Spleen (tissue), 11 donors: ENCODE data around the gene MRPL23. TPM values are rescaled to one million over a fixed set of nuclear protein-coding genes. Genes with fewer than 3 reads are reported as not detected.

Experiments used
- DNase-seq: peaks from one replicate; pipeline ENCODE4 v3.0.0-alpha.2; 2020
- H3K27ac ChIP-seq, 8 donors: fragments of 200-600 bp; sonication (generic) in 7 of 8; 1 replicate in 4 of 8; 2 replicates in 4 of 8; pipeline versions ENCODE4 v1.5.0 to v1.8.0; 2016 to 2021; ENCODE audit warnings: inconsistent platforms in 4 of 8, mild to moderate bottlenecking in 4 of 8, moderate library complexity in 1 of 8
- H3K27me3 ChIP-seq, 7 donors: fragments of 200-600 bp; sonication (generic) in 6 of 7; replicated peaks in 1 of 7; 1 replicate in 4 of 7; 2 replicates in 3 of 7; pipeline versions ENCODE4 v1.5.0 to v1.8.0; 2016 to 2021; ENCODE audit warnings: inconsistent platforms in 3 of 7, mild to moderate bottlenecking in 1 of 7
- H3K36me3 ChIP-seq, 6 donors: fragments of 200-600 bp; sonication (generic) in 5 of 6; 1 replicate in 4 of 6; 2 replicates in 2 of 6; pipeline versions ENCODE4 v1.5.0 to v1.8.0; 2016 to 2021; ENCODE audit warnings: inconsistent platforms in 2 of 6
- H3K4me1 ChIP-seq, 6 donors: fragments of 200-600 bp; sonication (generic) in 5 of 6; 1 replicate in 3 of 6; 2 replicates in 3 of 6; pipeline versions ENCODE4 v1.5.0 to v1.8.0; 2016 to 2021; ENCODE audit warnings: inconsistent platforms in 3 of 6
- H3K4me3 ChIP-seq, 8 donors: fragments of 200-600 bp; sonication (generic) in 7 of 8; 1 replicate in 4 of 8; 2 replicates in 4 of 8; pipeline versions ENCODE4 v1.5.0 to v1.8.0; 2016 to 2021; ENCODE audit warnings: inconsistent platforms in 4 of 8, mild to moderate bottlenecking in 4 of 8, moderate library complexity in 2 of 8
- H3K9me3 ChIP-seq, 8 donors: fragments of 200-600 bp; sonication (generic) in 7 of 8; 1 replicate in 4 of 8; 2 replicates in 4 of 8; pipeline versions ENCODE4 v1.5.0 to v1.8.0; 2016 to 2021; ENCODE audit warnings: inconsistent platforms in 4 of 8
- CTCF ChIP-seq, 11 experiments: fragments of 200-600 bp in 7 of 11; fragments of 450-650 bp in 4 of 11; sonication (generic) in 4 of 11; IDR thresholded peaks in 8 of 11; conservative IDR thresholded peaks in 3 of 11; 1 replicate in 7 of 11; 2 replicates in 4 of 11; pipeline versions ENCODE4 v1.4.0 to v1.8.0; 2016 to 2021; ENCODE audit warnings: antibody characterized with exemption in 11 of 11, inconsistent platforms in 4 of 11, mild to moderate bottlenecking in 1 of 11
- POLR2A ChIP-seq, 3 donors: fragments of 450-650 bp; IDR thresholded peaks; one replicate each; pipeline ENCODE4 v1.5.1; 2017; ENCODE audit warnings: antibody characterized with exemption in 3 of 3, mild to moderate bottlenecking in 1 of 3
- POLR2AphosphoS5 ChIP-seq, 3 donors: sonication (generic); formaldehyde crosslinking; IDR thresholded peaks; one replicate each; pipeline ENCODE4 v1.5.1; 2017; ENCODE audit warnings: antibody characterized with exemption in 3 of 3
- WGBS, 5 donors: extraction: QIAGEN DNeasy Blood & Tissue Kit in 3 of 5; methylation state at CpG; one replicate each; pipeline versions ENCODE4 v1.1.5 to v1.1.7; 2013 to 2018; 5-methylcytosine and 5-hydroxymethylcytosine counted together
- intact Hi-C: fragments of 100-400 bp; cut with DNase I; formaldehyde crosslinking; loops from one replicate; pipeline ENCODE4 v1.15.0; 2023; ENCODE audit warnings: low total_unique reads
- polyA plus RNA-seq, 3 donors: library from polyadenylated mRNA; stranded (reverse); fragments of 200-250 nt; gene quantifications; one replicate each; pipeline ENCODE4 v1.2.1, GENCODE V29; 2013
- total RNA-seq, 7 donors: library from RNA; depleted of rRNA in 3 of 7; stranded (reverse); fragments of >200 nt in 3 of 7; fragmentation: NEBNext Ultra II Directional in 4 of 7; extraction: Animal tissue kit (Norgen Biotek cat#: 25700) in 4 of 7; gene quantifications; one replicate each; pipeline versions ENCODE4 v1.1.0 to v1.2.1, GENCODE V29; 2016 to 2021
- donor health status: healthy with polysubstance abuse.
- donor health status: DM: no; HTN: no; CAD: no; lungs with moderate emphysema.
- donor health status: DM: no; HTN: no; CAD: no.
- donor health status: Bipolar disorder and iron deficiency.
- donor health status: healthy.
- donor health status: DM: no; HTN: no; CAD: no.
- donor health status: DM: yes; HTN: yes; CAD: no.

The MRPL23 gene
- total and polyA plus RNA-seq, 10 donors: 32.5 to 160 (median 54.0) TPM

- DNase-seq: no peak
- H3K27me3 ChIP-seq: no peaks in the 10 kb centered on the region
- intact Hi-C loops: no loop called here
- H3K9me3 ChIP-seq: no peaks in the 10 kb centered on the region
- no peaks in the 10 kb centered on the region for H3K4me1 ChIP-seq
- TF ChIP-seq POLR2AphosphoS5 (IDR thresholded peaks at IDR 0.05) (no peak), POLR2A (IDR thresholded peaks at IDR 0.05) (no peak), CTCF (IDR thresholded peaks at IDR 0.05 in 8 of 11, conservative IDR thresholded peaks at IDR 0.05 in 3 of 11) (no peak)
- no peak overlapping the region for H3K4me3 ChIP-seq
- H3K27ac ChIP-seq: no peak overlapping the region
- no CpG with 5 or more reads among the region's 29 CpGs for WGBS, 5 donors
- no peaks in the 10 kb centered on the region for H3K36me3 ChIP-seq
Observed at GRCh38 chr11:1990872-1991578, 43.9 kb downstream of the MRPL23 start.

GRCh38 chr11:1992111-1992510 is 45.0 kb downstream of the MRPL23 start:
- 89 to 92% methylated on average over 14 of the region's 26 CpGs; no CpG with 5 or more reads in 3 of the 5 donors for WGBS, 5 donors
- H3K27ac ChIP-seq: no peak overlapping the region
- no peaks in the 10 kb centered on the region for H3K4me1 ChIP-seq
- H3K27me3 ChIP-seq: no peaks in the 10 kb centered on the region
- intact Hi-C loops: no loop called here
- no peak overlapping the region for H3K4me3 ChIP-seq
- peak; percentile 37 for DNase-seq
- no peaks in the 10 kb centered on the region for H3K36me3 ChIP-seq
- H3K9me3 ChIP-seq: no peaks in the 10 kb centered on the region
- TF ChIP-seq POLR2A (IDR thresholded peaks at IDR 0.05): no peak
- TF ChIP-seq POLR2AphosphoS5 (IDR thresholded peaks at IDR 0.05): no peak
- TF ChIP-seq CTCF (IDR thresholded peaks at IDR 0.05 in 8 of 11, conservative IDR thresholded peaks at IDR 0.05 in 3 of 11): no peak

DNA sequence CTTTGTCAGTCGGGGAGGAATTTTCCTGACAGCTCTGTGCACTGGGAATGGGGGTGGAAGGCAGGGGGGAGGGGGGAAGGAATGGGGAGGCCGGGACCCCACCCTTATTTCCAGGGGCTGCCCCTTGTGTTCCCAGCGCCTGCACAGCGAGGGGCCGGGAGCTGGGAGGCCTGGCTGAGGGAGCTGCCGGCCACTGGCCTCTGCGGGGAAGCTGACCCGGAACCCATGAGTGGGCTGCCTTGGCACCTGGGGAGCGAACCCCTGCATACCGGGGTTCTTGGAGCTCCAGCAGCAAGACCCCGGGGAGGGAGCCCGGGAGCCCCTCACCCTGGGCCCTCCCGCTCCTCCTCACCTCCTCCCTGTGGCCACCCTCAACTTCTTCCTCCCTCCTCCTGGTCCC is 47.0 kb downstream of the MRPL23 start:
- TF ChIP-seq POLR2A (IDR thresholded peaks at IDR 0.05) (no peak), CTCF (IDR thresholded peaks at IDR 0.05 in 8 of 11, conservative IDR thresholded peaks at IDR 0.05 in 3 of 11) (no peak), POLR2AphosphoS5 (IDR thresholded peaks at IDR 0.05) (no peak)
- Histone ChIP-seq H3K9me3 (no peaks in the 10 kb centered on the region), H3K36me3 (no peaks in the 10 kb centered on the region), H3K4me3 (no peak overlapping the region), H3K27ac (no peak overlapping the region), H3K4me1 (no peaks in the 10 kb centered on the region), H3K27me3 (no peaks in the 10 kb centered on the region)
- WGBS, 5 donors: 77 to 92% (median 91%) methylated on average over 4 to 12 of the region's 13 CpGs; no CpG with 5 or more reads in 2 of the 5 donors
- peak; percentile 8 for DNase-seq
- intact Hi-C loops: no loop called here

DNA sequence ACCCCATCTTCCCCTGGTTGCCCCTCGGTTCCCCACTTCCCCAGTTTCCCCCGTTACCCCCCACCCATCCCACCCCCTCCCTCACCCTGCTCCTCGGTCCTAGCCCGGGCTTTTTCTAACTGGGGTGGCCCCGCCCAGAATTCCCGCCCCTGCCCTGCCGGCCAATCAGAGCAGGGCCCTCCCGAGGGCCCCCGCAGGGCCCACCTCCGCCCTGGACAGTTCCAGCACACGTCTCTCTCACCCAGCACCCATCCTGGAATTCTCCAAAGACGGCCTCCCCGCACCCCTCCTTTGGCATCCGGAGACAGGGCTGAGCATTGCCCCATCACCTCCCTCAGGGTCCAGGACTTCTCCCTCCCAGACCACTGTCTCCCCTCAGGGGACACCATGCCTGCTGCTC is 50.6 kb downstream of the MRPL23 start, which contains the start of gene H19:
Gene H19, minus strand, starts transcription at position 88 of the 400 bp plus-strand sequence.
- Histone ChIP-seq H3K27me3 (no peaks in the 10 kb centered on the region), H3K4me1 (no peaks in the 10 kb centered on the region), H3K4me3 (no peak within 1 kb of the TSS), H3K9me3 (no peaks in the 10 kb centered on the region), H3K27ac (no peak within 1 kb of the TSS), H3K36me3 (no peaks in the 10 kb centered on the region)
- TF ChIP-seq CTCF (IDR thresholded peaks at IDR 0.05 in 8 of 11, conservative IDR thresholded peaks at IDR 0.05 in 3 of 11) (no peak), POLR2A (IDR thresholded peaks at IDR 0.05) (no peak), POLR2AphosphoS5 (IDR thresholded peaks at IDR 0.05) (no peak)
- DNase-seq: no peak
- intact Hi-C loops: no loop called here
- WGBS, 5 donors: no CpG with 5 or more reads among the region's 14 CpGs
